GM18526 (cell line): ENCODE measurements around the gene ENOSF1.

Experiments used
- POLR2A ChIP-seq: IDR thresholded peaks from 3 replicates; pipeline ENCODE4 v1.6.1; 2011; ENCODE audit not compliant: insufficient read length; ENCODE audit errors: extremely low read depth

ENOSF1 gene

DNA sequence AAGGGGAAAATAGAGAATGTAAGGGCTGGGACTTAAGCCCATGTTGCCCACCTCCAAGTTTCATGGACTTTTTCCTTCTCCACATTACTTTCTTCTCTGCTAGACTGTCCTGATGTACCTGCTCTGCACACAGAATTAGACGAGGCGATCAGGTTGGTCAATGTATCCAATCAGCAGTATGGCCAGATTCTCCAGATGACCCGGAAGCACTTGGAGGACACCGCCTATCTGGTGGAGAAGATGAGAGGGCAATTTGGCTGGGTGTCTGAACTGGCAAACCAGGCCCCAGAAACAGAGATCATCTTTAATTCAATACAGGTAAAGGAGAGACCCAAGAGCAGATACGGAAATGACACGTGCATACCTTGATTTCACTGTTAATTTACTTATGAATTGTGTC is 71.2 kb downstream of the ENOSF1 start:
- no peak for TF ChIP-seq POLR2A

DNA sequence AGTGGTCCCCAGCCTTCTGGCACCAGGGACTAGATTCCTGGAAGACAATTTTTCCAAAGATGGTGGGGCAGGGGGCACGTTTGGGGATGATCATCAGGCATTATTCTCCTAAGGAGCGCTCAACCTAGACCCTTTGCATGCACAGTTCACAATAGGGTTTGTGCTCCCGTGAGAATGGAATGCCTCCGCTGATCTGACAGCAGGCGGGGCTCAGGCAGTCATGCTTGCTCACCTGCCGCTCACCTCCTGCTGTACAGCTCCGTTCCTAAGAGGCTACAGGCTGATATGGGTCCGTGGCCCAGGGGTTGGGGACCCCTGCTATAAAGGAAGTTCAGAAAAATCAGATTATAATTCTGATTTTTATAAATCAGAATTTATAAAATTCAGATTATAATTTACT is 77.3 kb downstream of the ENOSF1 start:
- TF ChIP-seq POLR2A = no peak

DNA sequence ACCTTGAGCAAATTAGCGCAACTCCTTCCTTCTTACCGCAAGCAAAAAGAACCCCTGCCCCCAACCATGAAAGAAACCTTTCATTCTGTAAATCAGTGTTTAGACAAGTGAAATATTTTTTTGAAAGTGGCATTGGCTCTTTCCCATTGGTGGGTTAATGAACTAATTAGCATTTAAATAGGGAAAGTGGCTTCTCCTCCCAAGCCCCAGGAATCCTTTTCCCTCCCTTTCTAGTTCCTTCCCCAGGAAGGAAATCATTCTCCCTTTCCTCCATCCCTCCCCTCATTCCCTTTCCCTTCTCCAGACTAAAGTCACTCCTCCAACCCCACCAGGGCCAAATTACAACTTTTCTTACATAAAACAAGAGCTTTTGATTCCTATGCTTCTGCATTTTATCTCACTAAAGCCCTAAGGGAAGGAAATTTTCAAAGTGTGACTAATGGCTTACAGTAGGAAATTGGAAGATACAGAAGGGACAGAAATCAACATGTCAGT is 77.8 kb downstream of the ENOSF1 start:
- no peak for TF ChIP-seq POLR2A

DNA sequence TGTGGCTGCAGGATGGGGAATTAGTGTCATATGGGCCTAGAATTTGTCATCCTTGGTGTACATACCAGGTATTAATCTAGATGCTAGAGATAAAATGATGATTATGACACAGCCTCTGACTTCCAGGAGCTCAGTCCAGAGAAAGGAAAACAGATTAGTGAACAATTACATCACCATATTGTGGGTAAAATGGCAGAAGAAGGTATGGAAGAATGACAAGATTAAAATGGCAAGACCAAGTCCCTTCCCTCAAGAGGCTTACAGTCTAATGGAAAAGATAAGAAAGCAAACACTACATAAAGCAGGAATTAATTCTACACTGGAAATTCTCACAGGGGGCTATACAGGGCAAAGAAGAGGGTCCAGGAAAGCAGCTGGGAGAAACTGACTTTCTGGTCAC is 80.9 kb downstream of the ENOSF1 start:
- no peak for TF ChIP-seq POLR2A

DNA sequence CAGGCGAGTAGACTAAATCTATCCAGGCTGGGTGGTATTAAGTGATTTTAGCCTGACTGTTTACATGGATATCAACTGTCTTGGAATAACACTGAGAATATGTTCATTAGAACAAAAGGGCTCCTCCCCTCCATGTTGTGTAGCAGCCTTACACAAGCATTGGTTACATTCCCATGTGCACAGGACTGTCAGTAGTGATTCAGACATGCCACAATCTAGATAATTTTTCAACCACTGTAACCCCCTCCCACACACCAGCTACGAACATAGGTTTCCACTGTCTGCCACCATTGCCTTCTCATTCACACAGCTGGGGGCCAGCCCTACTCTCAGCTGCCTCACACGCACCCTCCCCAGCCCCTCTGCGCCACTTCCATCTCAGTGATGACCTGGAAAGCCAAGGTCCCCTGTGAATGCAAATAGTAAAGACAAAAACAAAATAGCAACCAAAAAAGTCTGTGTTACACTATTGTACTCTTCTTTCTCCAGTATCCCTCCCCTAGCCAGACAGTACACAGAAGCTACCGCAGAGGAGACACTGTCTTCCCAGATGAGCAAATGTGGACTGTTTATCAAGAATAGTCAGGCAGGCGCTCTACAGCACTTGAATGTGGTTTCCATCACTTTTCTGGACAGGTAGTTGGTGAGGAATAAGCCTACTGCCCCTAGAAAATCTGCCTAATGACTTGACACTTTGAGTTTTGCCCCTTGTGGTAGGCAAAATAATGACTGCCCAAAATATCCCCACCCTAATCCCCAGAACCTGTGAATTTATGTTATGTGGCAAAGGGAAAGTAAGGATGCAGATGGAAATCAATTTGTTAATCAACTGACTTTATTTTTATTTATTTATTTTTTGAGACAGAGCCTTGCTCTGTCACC is 82.9 kb downstream of the ENOSF1 start:
- no peak for TF ChIP-seq POLR2A

DNA sequence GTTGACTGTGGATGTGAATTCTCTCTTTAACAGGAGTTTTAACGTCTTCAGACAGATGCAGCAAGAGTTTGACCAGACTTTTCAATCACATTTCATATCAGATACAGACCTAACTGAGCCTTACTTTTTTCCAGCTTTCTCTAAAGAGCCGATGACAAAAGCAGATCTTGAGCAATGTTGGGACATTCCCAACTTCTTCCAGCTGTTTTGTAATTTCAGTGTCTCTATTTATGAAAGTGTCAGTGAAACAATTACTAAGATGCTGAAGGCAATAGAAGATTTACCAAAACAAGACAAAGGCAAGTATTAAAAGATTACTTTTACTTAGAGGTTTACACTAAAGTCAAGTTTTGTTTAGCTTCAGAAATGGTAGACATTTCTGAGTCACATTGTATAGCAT is 85.2 kb downstream of the ENOSF1 start:
- TF ChIP-seq POLR2A = no peak

DNA sequence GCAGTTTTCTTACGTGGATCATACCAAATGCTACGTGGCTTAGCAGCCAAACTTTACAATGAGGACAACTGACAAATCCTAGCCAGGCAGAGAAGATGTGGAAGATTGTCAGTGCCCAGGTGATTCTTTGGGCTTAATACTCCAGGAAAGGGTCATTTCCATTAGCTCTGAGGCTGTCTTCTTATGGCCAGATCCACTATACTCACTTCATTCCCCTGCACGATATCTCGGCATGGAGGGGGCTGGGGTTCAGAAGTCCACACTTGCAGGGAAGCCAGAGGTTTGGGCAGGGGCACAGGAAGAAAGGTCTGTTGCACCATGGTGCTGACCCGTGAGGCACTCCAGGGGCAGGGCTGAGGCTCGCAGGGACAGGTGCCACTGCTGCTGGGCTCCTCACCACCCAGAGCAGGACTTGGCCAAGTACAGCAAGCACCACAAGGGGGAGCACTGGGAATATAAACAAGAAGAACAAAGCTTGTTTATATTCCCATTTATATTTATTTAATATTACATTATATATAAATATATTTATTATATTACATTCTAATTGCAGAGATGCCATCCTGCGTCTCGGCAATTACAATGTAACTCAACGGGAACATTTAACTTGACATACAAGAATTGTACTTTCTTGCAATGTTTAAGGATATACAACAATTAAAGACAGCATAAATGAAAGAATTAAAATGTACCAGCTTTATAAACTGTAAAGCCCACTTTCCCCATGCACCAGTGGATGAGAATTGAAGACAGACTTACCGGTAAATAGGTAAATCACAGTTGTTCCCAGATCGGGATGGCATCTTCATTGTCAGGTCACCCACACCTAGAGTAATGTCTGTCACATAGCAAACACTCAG is 88.4 kb downstream of the ENOSF1 start:
- TF ChIP-seq POLR2A = no peak

DNA sequence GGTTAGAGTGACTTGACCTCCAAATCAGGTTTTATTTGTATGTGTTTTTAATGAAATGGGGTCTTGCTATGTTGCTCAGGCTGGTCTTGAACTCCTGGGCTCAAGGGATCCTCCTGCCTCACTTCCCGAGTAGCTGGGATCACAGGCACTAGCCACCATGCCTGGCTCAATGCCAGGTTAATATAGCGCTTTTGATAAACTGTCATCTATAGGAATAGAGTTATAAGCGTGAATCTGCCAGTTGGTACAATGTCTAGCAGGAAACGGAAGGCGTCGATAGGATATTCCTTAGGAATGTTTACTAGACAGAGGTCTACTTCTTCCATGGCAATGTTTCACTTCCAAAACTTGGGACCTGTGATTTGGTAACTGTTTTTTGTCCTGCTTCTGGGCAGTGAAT is 90.1 kb downstream of the ENOSF1 start:
- no peak for TF ChIP-seq POLR2A

DNA sequence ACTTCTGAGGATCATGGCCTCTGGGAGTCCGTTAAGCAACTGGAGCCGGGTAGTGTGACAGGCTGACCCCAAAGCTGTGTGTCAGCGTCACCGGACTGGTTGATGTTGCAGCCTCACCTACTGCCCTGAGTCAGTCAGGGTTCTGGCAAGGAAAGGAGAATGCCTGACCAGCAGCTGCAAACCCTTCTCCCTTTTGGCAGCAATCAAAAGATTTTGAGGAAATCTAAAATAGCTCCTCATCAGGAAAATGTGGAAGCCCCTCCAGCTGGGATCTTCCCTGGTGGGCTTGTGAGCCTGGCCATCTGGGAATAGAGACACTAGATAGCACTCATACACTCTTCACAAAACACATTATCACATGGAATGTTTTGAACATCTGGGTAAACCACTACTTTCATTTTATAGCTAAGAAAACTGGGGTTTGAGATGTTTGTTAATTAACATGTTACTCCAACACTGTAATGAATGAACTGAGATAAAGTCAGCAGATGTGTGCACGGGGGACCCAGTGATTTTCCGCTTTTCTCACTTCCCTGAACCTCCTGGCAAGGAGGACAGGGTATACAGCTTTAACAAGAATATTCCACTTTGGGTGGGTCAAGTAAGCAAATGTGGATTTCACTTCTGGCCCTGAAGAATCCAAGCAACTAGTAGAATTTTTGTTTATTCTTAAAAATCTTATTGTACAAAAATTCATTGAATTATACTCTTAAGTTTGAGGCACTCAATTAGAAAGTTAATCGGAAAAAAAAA is 91.0 kb downstream of the ENOSF1 start:
- TF ChIP-seq POLR2A = no peak
